ENCODE measurements around the gene KIF1B.

The KIF1B gene

DNA sequence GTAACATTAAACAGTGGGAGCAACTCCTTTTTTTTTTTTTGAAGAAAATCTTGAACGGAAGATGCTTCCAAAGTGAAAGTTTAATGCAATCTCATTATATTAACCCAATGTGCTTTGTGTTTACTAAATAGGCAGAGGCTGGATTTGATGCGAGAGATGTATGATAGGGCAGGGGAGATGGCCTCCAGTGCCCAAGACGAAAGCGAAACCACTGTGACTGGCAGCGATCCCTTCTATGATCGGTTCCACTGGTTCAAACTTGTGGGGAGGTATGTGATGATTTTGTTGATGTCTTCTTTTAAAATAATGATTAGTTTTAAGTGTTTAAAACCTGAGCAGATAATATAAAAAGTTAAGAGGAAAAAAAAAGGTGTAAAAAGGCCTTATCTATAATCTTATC is 114.3 kb downstream of the KIF1B start (continued):
- no peak for TF ChIP-seq ZNF214 (tag by site-specific recombination; IDR thresholded peaks at IDR 0.05; ENCODE audit: borderline replicate concordance)
- TF ChIP-seq ZNF37A (tag by site-specific recombination; IDR thresholded peaks at IDR 0.05), result no peak
- TF ChIP-seq BCL11B (tag by site-specific recombination; IDR thresholded peaks at IDR 0.05; ENCODE audit: low read depth), result no peak
- no peak for TF ChIP-seq ZNF24 (tag by site-specific recombination; IDR thresholded peaks at IDR 0.05)
- TF ChIP-seq KLF16 (tag by site-specific recombination; IDR thresholded peaks at IDR 0.05), result no peak

DNA sequence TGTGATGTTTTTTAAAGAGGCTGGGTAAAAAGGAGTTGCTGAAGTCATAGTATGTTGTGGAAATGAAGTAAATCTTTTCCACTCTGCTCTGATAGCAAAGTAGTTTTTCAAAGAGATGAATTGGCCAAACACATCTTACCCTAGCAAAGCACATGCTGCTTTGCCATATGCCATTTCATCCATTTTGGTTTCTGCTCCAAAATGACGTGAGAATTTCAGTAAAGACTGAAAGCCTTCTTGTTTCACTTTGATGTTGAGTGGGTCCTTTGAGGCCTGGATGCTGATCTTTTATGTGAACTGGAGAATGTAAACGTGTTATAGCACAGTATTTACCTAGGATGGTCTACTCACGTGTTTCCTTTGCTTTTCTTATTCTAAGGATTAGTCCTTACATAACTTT is 115.2 kb downstream of the KIF1B start:
- ChIA-PET CTCF (interaction anchor here (0.6 kb wide), 1 partner anchor 472 kb away, joined by 3 read pairs; no protein-coding TSS in a partner anchor), POLR2A (no interaction called here)
- Histone ChIP-seq H3K4me1 (ENCODE audit: control insufficient read depth, insufficient read depth, low read length) (no peaks in the 10 kb centered on the region), H3K4me3 (ENCODE audit: low read depth, low read length) (no peak overlapping the region), H3K27ac (ENCODE audit: extremely low read depth, low read depth, low read length) (no peak overlapping the region), H3K36me3 (ENCODE audit: control insufficient read depth in 2 of 2, insufficient read depth in 1 of 2, low read length in 2 of 2) (peaks cover 7 to 50% of the 10 kb centered on the region in 2 experiments), H3K9me3 (ENCODE audit: control insufficient read depth, insufficient read depth, low read depth, low read length) (no peaks in the 10 kb centered on the region)
- TF ChIP-seq ZNF596 (tag by site-specific recombination; IDR thresholded peaks at IDR 0.05) (no peak), ZNF558 (tag by site-specific recombination; IDR thresholded peaks at IDR 0.05) (no peak), ZBTB7A (tag by site-specific recombination; IDR thresholded peaks at IDR 0.05; ENCODE audit: low read depth) (no peak), ZNF138 (tag by site-specific recombination; IDR thresholded peaks at IDR 0.05; ENCODE audit: borderline replicate concordance) (no peak), ZNF311 (tag by site-specific recombination; IDR thresholded peaks at IDR 0.05; ENCODE audit: borderline replicate concordance) (no peak), MYNN (tag by site-specific recombination; IDR thresholded peaks at IDR 0.05; ENCODE audit: borderline replicate concordance) (no peak)

DNA sequence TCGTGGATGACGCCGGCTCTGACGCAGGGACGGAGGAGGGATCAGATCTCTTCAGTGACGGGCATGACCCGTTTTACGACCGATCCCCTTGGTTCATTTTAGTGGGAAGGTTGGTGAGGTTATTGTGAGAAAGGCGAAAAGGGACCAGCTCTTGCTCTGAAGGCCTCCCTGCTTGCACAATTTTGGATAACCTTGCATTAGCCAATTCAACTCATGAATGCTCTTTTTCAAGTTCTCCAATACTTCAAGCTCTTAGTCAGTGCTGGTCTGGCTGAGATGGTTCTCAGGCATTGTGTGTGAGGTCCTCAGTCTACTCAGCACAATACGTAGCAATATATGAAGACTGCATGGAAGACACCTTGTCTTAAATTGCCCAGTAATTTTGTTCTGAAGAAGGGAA is 115.9 kb downstream of the KIF1B start:
- ChIA-PET CTCF (interaction anchor here (0.9 kb wide), 1 partner anchor 12 kb away, joined by 3 read pairs; no protein-coding TSS in a partner anchor), POLR2A (no interaction called here)
- no peak overlapping the region for H3K4me3 ChIP-seq (ENCODE audit: low read depth, low read length)
- H3K27ac ChIP-seq (ENCODE audit: extremely low read depth, low read depth, low read length), result no peak overlapping the region
- H3K4me1 ChIP-seq (ENCODE audit: control insufficient read depth, insufficient read depth, low read length), result no peaks in the 10 kb centered on the region
- H3K36me3 ChIP-seq (ENCODE audit: control insufficient read depth in 2 of 2, insufficient read depth in 1 of 2, low read length in 2 of 2), result peaks cover 7 to 50% of the 10 kb centered on the region in 2 experiments
- no peaks in the 10 kb centered on the region for H3K9me3 ChIP-seq (ENCODE audit: control insufficient read depth, insufficient read depth, low read depth, low read length)
- no peak for TF ChIP-seq ZNF341 (tag by site-specific recombination; IDR thresholded peaks at IDR 0.05; ENCODE audit: low read depth)
- TF ChIP-seq ZNF221 (tag by site-specific recombination; IDR thresholded peaks at IDR 0.05; ENCODE audit: borderline replicate concordance), result no peak
- TF ChIP-seq, protein P1, sequence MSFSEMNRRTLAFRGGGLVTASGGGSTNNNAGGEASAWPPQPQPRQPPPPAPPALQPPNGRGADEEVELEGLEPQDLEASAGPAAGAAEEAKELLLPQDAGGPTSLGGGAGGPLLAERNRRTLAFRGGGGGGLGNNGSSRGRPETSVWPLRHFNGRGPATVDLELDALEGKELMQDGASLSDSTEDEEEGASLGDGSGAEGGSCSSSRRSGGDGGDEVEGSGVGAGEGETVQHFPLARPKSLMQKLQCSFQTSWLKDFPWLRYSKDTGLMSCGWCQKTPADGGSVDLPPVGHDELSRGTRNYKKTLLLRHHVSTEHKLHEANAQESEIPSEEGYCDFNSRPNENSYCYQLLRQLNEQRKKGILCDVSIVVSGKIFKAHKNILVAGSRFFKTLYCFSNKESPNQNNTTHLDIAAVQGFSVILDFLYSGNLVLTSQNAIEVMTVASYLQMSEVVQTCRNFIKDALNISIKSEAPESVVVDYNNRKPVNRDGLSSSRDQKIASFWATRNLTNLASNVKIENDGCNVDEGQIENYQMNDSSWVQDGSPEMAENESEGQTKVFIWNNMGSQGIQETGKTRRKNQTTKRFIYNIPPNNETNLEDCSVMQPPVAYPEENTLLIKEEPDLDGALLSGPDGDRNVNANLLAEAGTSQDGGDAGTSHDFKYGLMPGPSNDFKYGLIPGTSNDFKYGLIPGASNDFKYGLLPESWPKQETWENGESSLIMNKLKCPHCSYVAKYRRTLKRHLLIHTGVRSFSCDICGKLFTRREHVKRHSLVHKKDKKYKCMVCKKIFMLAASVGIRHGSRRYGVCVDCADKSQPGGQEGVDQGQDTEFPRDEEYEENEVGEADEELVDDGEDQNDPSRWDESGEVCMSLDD (tag by site-specific recombination; IDR thresholded peaks at IDR 0.05), result no peak
- TF ChIP-seq, protein P2, sequence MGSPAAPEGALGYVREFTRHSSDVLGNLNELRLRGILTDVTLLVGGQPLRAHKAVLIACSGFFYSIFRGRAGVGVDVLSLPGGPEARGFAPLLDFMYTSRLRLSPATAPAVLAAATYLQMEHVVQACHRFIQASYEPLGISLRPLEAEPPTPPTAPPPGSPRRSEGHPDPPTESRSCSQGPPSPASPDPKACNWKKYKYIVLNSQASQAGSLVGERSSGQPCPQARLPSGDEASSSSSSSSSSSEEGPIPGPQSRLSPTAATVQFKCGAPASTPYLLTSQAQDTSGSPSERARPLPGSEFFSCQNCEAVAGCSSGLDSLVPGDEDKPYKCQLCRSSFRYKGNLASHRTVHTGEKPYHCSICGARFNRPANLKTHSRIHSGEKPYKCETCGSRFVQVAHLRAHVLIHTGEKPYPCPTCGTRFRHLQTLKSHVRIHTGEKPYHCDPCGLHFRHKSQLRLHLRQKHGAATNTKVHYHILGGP (tag by site-specific recombination; IDR thresholded peaks at IDR 0.05), result no peak
- TF ChIP-seq, protein P3, sequence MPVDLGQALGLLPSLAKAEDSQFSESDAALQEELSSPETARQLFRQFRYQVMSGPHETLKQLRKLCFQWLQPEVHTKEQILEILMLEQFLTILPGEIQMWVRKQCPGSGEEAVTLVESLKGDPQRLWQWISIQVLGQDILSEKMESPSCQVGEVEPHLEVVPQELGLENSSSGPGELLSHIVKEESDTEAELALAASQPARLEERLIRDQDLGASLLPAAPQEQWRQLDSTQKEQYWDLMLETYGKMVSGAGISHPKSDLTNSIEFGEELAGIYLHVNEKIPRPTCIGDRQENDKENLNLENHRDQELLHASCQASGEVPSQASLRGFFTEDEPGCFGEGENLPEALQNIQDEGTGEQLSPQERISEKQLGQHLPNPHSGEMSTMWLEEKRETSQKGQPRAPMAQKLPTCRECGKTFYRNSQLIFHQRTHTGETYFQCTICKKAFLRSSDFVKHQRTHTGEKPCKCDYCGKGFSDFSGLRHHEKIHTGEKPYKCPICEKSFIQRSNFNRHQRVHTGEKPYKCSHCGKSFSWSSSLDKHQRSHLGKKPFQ (tag by site-specific recombination; IDR thresholded peaks at IDR 0.05), result no peak
- TF ChIP-seq ZBTB7A (tag by site-specific recombination; IDR thresholded peaks at IDR 0.05; ENCODE audit: low read depth), result no peak
- TF ChIP-seq ZSCAN16 (tag by site-specific recombination; IDR thresholded peaks at IDR 0.05), result no peak
- no peak for TF ChIP-seq ZNF837 (tag by site-specific recombination; IDR thresholded peaks at IDR 0.05)
- TF ChIP-seq, protein P4, sequence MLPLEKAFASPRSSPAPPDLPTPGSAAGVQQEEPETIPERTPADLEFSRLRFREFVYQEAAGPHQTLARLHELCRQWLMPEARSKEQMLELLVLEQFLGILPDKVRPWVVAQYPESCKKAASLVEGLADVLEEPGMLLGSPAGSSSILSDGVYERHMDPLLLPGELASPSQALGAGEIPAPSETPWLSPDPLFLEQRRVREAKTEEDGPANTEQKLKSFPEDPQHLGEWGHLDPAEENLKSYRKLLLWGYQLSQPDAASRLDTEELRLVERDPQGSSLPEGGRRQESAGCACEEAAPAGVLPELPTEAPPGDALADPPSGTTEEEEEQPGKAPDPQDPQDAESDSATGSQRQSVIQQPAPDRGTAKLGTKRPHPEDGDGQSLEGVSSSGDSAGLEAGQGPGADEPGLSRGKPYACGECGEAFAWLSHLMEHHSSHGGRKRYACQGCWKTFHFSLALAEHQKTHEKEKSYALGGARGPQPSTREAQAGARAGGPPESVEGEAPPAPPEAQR (tag by site-specific recombination; IDR thresholded peaks at IDR 0.05), result no peak
- no peak for TF ChIP-seq ZNF561 (tag by site-specific recombination; IDR thresholded peaks at IDR 0.05; ENCODE audit: borderline replicate concordance)
- TF ChIP-seq ZNF157 (tag by site-specific recombination; IDR thresholded peaks at IDR 0.05), result no peak
- TF ChIP-seq ZNF76 (tag by site-specific recombination; IDR thresholded peaks at IDR 0.05; ENCODE audit: borderline replicate concordance, low read depth), result no peak
- no peak for TF ChIP-seq ZNF658 (tag by site-specific recombination; IDR thresholded peaks at IDR 0.05)
- no peak for TF ChIP-seq ZNF792 (tag by site-specific recombination; IDR thresholded peaks at IDR 0.05)
- TF ChIP-seq ZNF785 (tag by site-specific recombination; IDR thresholded peaks at IDR 0.05), result no peak
- no peak for TF ChIP-seq ZNF121 (tag by site-specific recombination; IDR thresholded peaks at IDR 0.05)
- TF ChIP-seq, protein P5, sequence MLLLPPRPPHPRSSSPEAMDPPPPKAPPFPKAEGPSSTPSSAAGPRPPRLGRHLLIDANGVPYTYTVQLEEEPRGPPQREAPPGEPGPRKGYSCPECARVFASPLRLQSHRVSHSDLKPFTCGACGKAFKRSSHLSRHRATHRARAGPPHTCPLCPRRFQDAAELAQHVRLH (tag by site-specific recombination; IDR thresholded peaks at IDR 0.05), result no peak
- TF ChIP-seq ZNF621 (tag by site-specific recombination; IDR thresholded peaks at IDR 0.05), result no peak
